ENCODE results near the gene CMPK1.

The CMPK1 gene

GRCh38 chr1:47396671-47397196 lies 63.1 kb downstream of the CMPK1 start:
- no peak for DNase-seq

- no peak for DNase-seq
Observed at GRCh38 chr1:47399138-47399845, 65.7 kb downstream of the CMPK1 start.

DNA sequence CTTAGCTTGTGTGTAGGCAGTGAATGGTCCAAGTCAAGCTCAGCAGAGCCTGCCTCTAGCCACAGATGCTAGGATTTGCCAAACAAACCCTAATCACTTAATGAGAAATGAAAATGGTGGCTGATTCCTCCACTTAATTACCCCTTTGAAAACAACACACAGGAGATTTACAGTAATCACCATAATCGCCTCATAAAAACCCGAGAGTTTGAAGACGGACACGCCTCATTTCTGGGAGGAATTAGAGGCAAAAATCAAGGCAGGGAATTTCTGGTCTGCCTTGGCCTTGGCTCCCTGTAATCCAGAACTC lies 66.2 kb downstream of the CMPK1 start:
- no peak for DNase-seq

- DNase-seq = no peak
Observed at GRCh38 chr1:47401761-47402160, 68.2 kb downstream of the CMPK1 start.

- no peak for DNase-seq
Observed at GRCh38 chr1:47402591-47402990, 69.0 kb downstream of the CMPK1 start.

DNA sequence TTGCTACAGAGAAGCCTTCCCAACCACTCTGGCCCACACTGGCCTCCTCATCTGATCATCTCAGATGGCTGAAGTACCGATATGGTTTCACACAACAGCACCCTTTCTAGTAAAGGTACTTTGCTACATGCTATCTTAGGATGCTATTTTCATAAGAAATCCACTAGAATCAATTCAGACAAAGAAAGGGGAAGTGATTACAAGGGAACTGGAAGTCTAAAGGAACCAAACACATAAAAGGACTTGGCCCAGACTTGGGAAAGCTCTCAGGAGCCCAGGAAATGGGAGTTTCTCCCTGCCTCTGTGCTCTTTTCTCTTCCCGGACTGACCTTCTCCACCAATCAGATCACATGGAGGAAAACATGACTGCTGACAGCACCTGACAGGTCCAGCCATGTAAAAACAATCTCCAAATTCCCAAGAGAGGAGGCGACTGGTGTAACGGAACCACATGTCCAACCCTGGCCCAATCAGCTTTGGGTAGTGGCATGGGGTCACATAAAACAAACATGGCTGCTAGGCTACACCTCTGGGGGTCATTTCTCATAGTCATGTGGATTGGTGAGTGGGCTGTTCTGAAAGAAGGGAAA lies 69.8 kb downstream of the CMPK1 start:
- no peak for DNase-seq

GRCh38 chr1:47405697-47406096 lies 72.1 kb downstream of the CMPK1 start:
- no peak for DNase-seq

- DNase-seq = no peak
Observed at GRCh38 chr1:47406966-47407365, 73.4 kb downstream of the CMPK1 start.

DNA sequence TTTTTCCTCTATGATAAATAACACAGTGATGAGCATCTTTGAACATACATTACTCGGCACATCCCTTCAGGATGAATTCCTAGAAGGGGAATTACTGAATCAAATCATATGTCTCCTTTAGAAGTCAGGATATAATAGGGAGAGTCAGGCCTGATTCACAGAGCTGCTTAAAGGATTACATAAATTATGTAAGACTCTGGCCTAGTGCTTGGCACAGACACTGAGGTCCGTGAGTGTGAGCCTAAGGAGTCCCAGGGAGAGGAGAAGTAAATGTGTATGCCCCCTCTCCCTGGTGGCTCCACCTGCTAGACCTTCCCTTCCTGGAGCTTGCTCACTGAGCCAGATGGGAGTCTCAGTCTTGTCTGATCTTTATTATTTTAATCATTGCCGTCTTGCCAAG lies 73.9 kb downstream of the CMPK1 start:
- DNase-seq = no peak

GRCh38 chr1:47409311-47410067 lies 75.9 kb downstream of the CMPK1 start:
- DNase-seq = no peak

- DNase-seq = no peak
Observed at GRCh38 chr1:47410068-47410455, 76.5 kb downstream of the CMPK1 start.

DNA sequence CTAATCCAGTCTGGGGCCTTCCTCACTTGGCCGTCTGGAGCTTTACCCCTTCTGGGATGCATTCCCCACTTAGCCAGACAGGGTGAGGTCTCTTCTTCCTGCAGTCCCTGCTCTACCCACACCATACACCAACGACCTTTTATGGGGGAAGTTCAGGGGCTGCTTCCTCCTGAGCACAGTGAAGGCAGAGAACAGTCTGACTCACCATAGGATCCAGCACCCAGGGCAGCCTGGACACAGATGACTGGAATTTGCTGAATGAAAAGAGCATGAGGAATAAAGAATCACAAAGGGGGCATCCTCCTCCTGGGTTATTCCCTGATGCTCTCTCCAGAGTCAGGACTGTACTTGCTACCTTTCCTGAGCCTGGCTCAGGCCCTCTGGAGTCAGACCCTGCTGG lies 77.8 kb downstream of the CMPK1 start:
- DNase-seq = no peak

- no peak for DNase-seq
Observed at GRCh38 chr1:47412437-47412836, 78.8 kb downstream of the CMPK1 start.

DNA sequence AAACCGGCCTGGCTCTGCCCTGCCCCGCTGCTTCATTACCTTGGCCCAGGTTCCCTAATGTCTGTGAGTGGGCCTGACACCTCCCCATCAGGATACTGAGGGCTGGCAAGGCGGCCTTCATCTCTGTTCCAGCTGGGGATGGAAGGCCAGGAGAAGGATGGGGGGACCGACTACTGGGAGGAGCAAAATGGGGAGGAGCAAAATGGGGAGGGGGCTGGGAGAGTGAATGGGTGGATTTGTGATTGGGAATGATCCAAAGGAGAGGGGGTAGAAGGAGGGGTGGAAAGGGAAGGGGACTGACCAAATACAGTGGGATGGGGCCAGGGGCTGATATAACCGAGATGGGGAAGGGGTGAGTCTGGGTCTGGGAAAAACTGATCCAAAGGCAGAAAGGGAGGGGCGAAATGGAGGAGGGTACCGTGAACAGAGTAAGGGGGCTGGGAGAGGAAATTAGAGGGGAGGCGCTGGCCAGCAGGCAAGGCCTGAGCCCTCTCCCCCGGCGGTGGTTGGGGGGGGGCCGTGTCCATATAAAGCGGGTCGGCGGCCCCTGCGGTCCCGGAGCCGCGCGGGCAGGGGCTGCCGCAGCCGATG lies 82.2 kb downstream of the CMPK1 start, which contains the start of gene FOXE3:
Gene FOXE3, plus strand, starts transcription at position 558 of the 591 bp plus-strand sequence. Its CDS starts 31 bp downstream, at position 589.
- DNase-seq = no peak

DNA sequence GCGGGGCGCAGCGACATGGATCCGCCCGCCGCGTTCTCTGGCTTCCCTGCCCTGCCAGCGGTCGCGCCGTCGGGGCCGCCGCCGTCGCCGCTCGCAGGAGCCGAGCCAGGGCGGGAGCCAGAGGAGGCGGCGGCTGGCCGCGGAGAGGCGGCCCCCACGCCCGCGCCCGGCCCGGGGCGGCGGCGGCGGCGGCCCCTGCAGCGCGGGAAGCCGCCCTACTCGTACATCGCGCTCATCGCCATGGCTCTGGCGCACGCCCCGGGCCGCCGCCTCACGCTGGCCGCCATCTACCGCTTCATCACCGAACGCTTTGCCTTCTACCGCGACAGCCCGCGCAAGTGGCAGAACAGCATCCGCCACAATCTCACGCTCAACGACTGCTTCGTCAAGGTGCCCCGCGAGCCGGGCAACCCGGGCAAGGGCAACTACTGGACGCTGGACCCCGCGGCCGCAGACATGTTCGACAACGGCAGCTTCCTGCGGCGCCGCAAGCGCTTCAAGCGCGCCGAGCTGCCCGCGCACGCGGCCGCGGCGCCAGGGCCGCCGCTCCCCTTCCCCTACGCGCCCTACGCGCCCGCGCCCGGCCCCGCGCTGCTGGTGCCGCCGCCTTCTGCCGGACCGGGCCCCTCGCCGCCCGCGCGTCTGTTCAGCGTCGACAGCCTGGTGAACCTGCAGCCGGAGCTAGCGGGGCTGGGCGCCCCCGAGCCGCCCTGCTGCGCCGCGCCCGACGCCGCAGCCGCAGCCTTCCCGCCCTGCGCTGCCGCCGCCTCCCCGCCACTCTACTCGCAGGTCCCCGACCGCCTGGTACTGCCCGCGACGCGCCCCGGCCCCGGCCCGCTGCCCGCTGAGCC lies 83.0 kb downstream of the CMPK1 start:
- peak in 1 of 5 experiments; percentile 42 for DNase-seq

GRCh38 chr1:47417170-47418044 lies 83.8 kb downstream of the CMPK1 start:
- no peak for DNase-seq

GRCh38 chr1:47418122-47418521 lies 84.5 kb downstream of the CMPK1 start:
- no peak for DNase-seq

- no peak for DNase-seq
Observed at GRCh38 chr1:47418681-47419325, 85.2 kb downstream of the CMPK1 start.

DNA sequence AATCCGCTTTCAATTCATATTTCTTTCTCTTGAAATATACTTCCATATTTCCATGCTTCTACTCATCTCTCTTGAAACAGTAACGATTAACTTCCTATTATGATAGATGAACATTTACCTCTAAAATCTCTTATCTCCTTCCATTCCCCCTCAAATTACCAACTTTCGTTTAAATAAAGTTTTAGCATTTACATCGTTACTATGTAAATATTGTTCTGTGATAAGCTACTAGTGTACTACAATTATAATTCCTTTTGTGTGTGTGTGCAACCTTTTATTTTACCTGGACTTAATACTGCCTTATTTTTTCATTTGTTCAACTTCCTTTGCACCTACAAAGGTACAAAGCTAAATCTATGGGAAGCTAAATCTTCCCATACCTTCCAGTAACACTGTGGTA lies 87.0 kb downstream of the CMPK1 start:
- no peak for DNase-seq

- DNase-seq = no peak
Observed at GRCh38 chr1:47423872-47424271, 90.3 kb downstream of the CMPK1 start.

Measured in T-helper 2 cell (primary cell).